CD14-positive monocyte (primary cell): ENCODE measurements around the gene OR1S2. TPM values are rescaled to one million over a fixed set of nuclear protein-coding genes. Genes with fewer than 3 reads are reported as not detected.

Experiments used
- DNase-seq, 3 donors: peaks; one replicate each; pipeline ENCODE4 v3.0.0-alpha.2; 2011 to 2022
- H2AFZ ChIP-seq: 2 replicates; pipeline ENCODE4 v1.6.0; 2012; ENCODE audit warnings: mild to moderate bottlenecking, low read depth, low read length, inconsistent platforms; ENCODE audit not compliant: insufficient read depth, poor library complexity, severe bottlenecking
- H3K27ac ChIP-seq, 2 donors: 1 replicate in 1 of 2; 2 replicates in 1 of 2; pipeline ENCODE4 v1.5.1; 2012 to 2013; ENCODE audit warnings: low read length in 2 of 2, control low read depth in 1 of 2, inconsistent platforms in 1 of 2, low read depth in 1 of 2, mild to moderate bottlenecking in 1 of 2
- H3K27me3 ChIP-seq, 2 donors: one replicate each; pipeline versions ENCODE4 v1.6.0 to v1.6.1; 2011 to 2013; ENCODE audit warnings: low read length in 2 of 2; ENCODE audit not compliant: control insufficient read depth in 2 of 2, insufficient read depth in 2 of 2
- H3K36me3 ChIP-seq, 2 donors: replicated peaks in 1 of 2; 1 replicate in 1 of 2; 2 replicates in 1 of 2; pipeline versions ENCODE4 v1.5.1 to v1.6.1; 2012 to 2013; ENCODE audit warnings: low read length in 2 of 2, control low read depth in 1 of 2, inconsistent platforms in 1 of 2, mild to moderate bottlenecking in 1 of 2; ENCODE audit not compliant: insufficient read depth in 2 of 2, control insufficient read depth in 1 of 2
- H3K4me1 ChIP-seq, 2 donors: 1 replicate in 1 of 2; 2 replicates in 1 of 2; pipeline versions ENCODE4 v1.5.1 to v1.6.1; 2012 to 2013; ENCODE audit warnings: low read length in 2 of 2, control low read depth in 1 of 2, inconsistent platforms in 1 of 2, mild to moderate bottlenecking in 1 of 2, moderate library complexity in 1 of 2; ENCODE audit not compliant: insufficient read depth in 2 of 2, control insufficient read depth in 1 of 2
- H3K4me2 ChIP-seq: replicated peaks from 2 replicates; pipeline ENCODE3; 2012; ENCODE audit warnings: low read length, moderate library complexity, mild to moderate bottlenecking; ENCODE audit not compliant: poor library complexity, severe bottlenecking; ENCODE audit errors: extremely low read depth
- H3K4me3 ChIP-seq, 3 experiments: fragments of 200-600 bp in 1 of 3; sonication (generic) in 1 of 3; replicated peaks in 1 of 3; 1 replicate in 2 of 3; 2 replicates in 1 of 3; pipeline ENCODE4 v1.5.1; 2011 to 2013; ENCODE audit warnings: low read length in 3 of 3, mild to moderate bottlenecking in 3 of 3, control low read depth in 2 of 3, low read depth in 2 of 3, inconsistent platforms in 1 of 3, moderate library complexity in 1 of 3
- H3K79me2 ChIP-seq: 2 replicates; pipeline ENCODE4 v1.6.0; 2012; ENCODE audit warnings: mild to moderate bottlenecking, control low read depth, inconsistent platforms, low read length, moderate library complexity; ENCODE audit not compliant: insufficient read depth
- H3K9ac ChIP-seq: 2 replicates; pipeline ENCODE4 v1.6.0; 2017; ENCODE audit warnings: low read length, mild to moderate bottlenecking; ENCODE audit not compliant: insufficient read depth, poor library complexity, severe bottlenecking
- H3K9me3 ChIP-seq, 2 donors: replicated peaks in 1 of 2; 1 replicate in 1 of 2; 2 replicates in 1 of 2; pipeline versions ENCODE4 v1.5.1 to v1.6.1; 2012 to 2013; ENCODE audit warnings: low read length in 2 of 2, control low read depth in 1 of 2; ENCODE audit not compliant: control insufficient read depth in 1 of 2, insufficient read depth in 1 of 2
- H4K20me1 ChIP-seq: 2 replicates; pipeline ENCODE4 v1.6.0; 2012; ENCODE audit warnings: mild to moderate bottlenecking, low read length, control low read depth, moderate library complexity; ENCODE audit not compliant: insufficient read depth
- H3K27ac Mint-ChIP-seq, 7 donors: one replicate each; pipeline ENCODE4 v1.8.0; 2020; ENCODE audit warnings: mild to moderate bottlenecking in 7 of 7, mixed read lengths in 7 of 7, moderate library complexity in 6 of 7, inconsistent platforms in 2 of 7
- H3K27me3 Mint-ChIP-seq, 3 donors: one replicate each; pipeline ENCODE4 v1.8.0; 2021 to 2022; ENCODE audit warnings: low read depth in 3 of 3, mild to moderate bottlenecking in 3 of 3, mixed read lengths in 3 of 3, moderate library complexity in 3 of 3, inconsistent platforms in 1 of 3
- H3K36me3 Mint-ChIP-seq, 2 donors: one replicate each; pipeline ENCODE4 v1.8.0; 2020; ENCODE audit warnings: mixed read lengths in 2 of 2, inconsistent platforms in 1 of 2, mild to moderate bottlenecking in 1 of 2
- H3K4me1 Mint-ChIP-seq: one replicate; pipeline ENCODE4 v1.8.0; 2020; ENCODE audit warnings: mild to moderate bottlenecking, mixed read lengths
- H3K4me3 Mint-ChIP-seq, 2 donors: one replicate each; pipeline ENCODE4 v1.8.0; 2020; ENCODE audit warnings: mild to moderate bottlenecking in 2 of 2, mixed read lengths in 2 of 2, moderate library complexity in 1 of 2
- H3K9me3 Mint-ChIP-seq, 7 donors: one replicate each; pipeline ENCODE4 v1.8.0; 2020 to 2022; ENCODE audit warnings: mixed read lengths in 7 of 7, mild to moderate bottlenecking in 6 of 7, moderate library complexity in 6 of 7, inconsistent platforms in 2 of 7
- WGBS: methylation state at CpG from one replicate; pipeline ENCODE4 v1.1.5; 2013; ENCODE audit warnings: missing lambda C conversion rate; ENCODE audit not compliant: insufficient coverage; 5-methylcytosine and 5-hydroxymethylcytosine counted together
- intact Hi-C, 2 donors: fragments of 100-400 bp; cut with micrococcal nuclease; formaldehyde crosslinking; loops; one replicate each; pipeline versions ENCODE4 v1.15.0 to v1.15.1; 2023
- polyA plus RNA-seq, 3 donors: library from polyadenylated mRNA; depleted of rRNA in 1 of 3; unstranded in 2 of 3; stranded (reverse) in 1 of 3; fragments of 300-500 nt in 2 of 3; fragments of >200 nt in 1 of 3; fragmentation: Illumina TruSeq in 2 of 3; gene quantifications; 1 replicate in 2 of 3; 2 replicates in 1 of 3; pipeline ENCODE4 v1.2.3, GENCODE V29; 2012 to 2021
- TF ChIP-seq, protein P1 (sequence below): fragments of 200-600 bp; IDR thresholded peaks from one replicate; pipeline ENCODE4 v1.8.0; 2022; ENCODE audit warnings: antibody characterized with exemption, mild to moderate bottlenecking

OR1S2 gene
- polyA plus RNA-seq, 3 donors, result not detected

DNA sequence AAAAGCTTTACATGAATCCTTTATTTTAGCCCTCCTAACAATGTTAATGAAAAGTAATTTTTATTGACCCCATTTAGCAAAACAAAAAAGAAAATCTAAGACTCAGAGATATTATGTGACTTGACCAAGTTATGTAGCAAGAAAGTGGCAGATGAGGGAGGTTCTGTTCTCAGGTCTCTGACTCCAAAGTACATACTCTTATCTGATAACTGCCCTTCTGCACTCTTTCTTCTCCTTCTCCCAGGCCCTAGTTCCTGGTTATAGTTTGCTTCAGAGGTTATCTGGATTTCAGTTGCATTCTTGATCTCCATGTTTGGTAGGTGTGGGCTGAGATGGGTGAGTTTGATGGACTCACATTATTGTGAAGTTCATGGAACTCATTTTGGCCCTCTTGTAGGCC lies 10.6 kb downstream of the OR1S2 start:
- Histone ChIP-seq H3K9me3 (peaks cover 0 to 6% of the 10 kb centered on the region in 2 donors), H3K4me3 (no peak overlapping the region), H3K9ac (no peak overlapping the region), H3K4me2 (no peak overlapping the region), H3K4me1 (no peaks in the 10 kb centered on the region), H3K79me2 (no peaks in the 10 kb centered on the region), H3K27me3 (no peaks in the 10 kb centered on the region), H3K36me3 (no peaks in the 10 kb centered on the region), H4K20me1 (no peaks in the 10 kb centered on the region), H3K27ac (no peak overlapping the region), H2AFZ (no peak overlapping the region)
- no peak overlapping the region for H3K27ac Mint-ChIP-seq
- H3K4me3 Mint-ChIP-seq, result no peak overlapping the region
- peaks cover 1 to 5% (median 2%) of the 10 kb centered on the region in 3 donors for H3K27me3 Mint-ChIP-seq
- no peak for DNase-seq
- TF ChIP-seq, protein P1, sequence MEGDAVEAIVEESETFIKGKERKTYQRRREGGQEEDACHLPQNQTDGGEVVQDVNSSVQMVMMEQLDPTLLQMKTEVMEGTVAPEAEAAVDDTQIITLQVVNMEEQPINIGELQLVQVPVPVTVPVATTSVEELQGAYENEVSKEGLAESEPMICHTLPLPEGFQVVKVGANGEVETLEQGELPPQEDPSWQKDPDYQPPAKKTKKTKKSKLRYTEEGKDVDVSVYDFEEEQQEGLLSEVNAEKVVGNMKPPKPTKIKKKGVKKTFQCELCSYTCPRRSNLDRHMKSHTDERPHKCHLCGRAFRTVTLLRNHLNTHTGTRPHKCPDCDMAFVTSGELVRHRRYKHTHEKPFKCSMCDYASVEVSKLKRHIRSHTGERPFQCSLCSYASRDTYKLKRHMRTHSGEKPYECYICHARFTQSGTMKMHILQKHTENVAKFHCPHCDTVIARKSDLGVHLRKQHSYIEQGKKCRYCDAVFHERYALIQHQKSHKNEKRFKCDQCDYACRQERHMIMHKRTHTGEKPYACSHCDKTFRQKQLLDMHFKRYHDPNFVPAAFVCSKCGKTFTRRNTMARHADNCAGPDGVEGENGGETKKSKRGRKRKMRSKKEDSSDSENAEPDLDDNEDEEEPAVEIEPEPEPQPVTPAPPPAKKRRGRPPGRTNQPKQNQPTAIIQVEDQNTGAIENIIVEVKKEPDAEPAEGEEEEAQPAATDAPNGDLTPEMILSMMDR, result no peak
- intact Hi-C loops, result no loop called here
- no peaks in the 10 kb centered on the region for H3K4me1 Mint-ChIP-seq
- no peaks in the 10 kb centered on the region for H3K36me3 Mint-ChIP-seq
- H3K9me3 Mint-ChIP-seq, result peaks cover 3 to 15% (median 5%) of the 10 kb centered on the region in 7 donors

DNA sequence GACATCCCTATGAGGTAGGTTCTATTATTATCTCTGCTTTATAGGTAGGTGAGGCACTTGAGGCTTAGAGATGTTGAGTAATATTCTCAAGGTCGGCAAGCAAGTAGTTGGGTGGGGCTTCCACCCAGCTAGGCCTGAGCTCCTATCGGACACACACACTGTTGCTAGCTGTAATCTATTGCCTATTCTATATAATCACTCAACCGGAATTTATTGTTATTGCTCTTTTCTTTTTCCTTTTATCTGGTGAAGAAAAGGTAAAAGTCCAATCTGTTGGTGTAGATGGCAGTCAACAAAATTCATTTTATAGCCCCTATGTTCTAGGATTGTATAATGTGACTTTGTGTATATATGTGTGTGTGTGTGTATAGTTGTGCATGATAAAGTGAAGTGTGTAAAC lies 11.7 kb downstream of the OR1S2 start:
- no peak overlapping the region for H3K4me2 ChIP-seq

More for the DNA sequence above, 11.7 kb downstream of the OR1S2 start:
- Mint-ChIP-seq H3K36me3 (no peaks in the 10 kb centered on the region), H3K27me3 (peaks cover 1 to 5% (median 2%) of the 10 kb centered on the region in 3 donors), H3K4me3 (no peak overlapping the region), H3K9me3 (peaks cover 0 to 5% (median 2%) of the 10 kb centered on the region in 7 donors), H3K27ac (no peak overlapping the region), H3K4me1 (no peaks in the 10 kb centered on the region)
- H3K4me1 ChIP-seq, result no peaks in the 10 kb centered on the region
- intact Hi-C loops, result no loop called here
- H3K27ac ChIP-seq, result no peak overlapping the region
- no peak overlapping the region for H3K9ac ChIP-seq
- no peaks in the 10 kb centered on the region for H3K9me3 ChIP-seq
- no peaks in the 10 kb centered on the region for H3K79me2 ChIP-seq
- no CpG with 5 or more reads among the region's 3 CpGs for WGBS
- no peak for DNase-seq
- no peaks in the 10 kb centered on the region for H3K27me3 ChIP-seq
- no peak overlapping the region for H3K4me3 ChIP-seq
- no peaks in the 10 kb centered on the region for H4K20me1 ChIP-seq
- H3K36me3 ChIP-seq, result no peaks in the 10 kb centered on the region
- TF ChIP-seq, protein P1, result no peak
- H2AFZ ChIP-seq, result no peak overlapping the region
